HG03565 (cell line): ENCODE data around the gene CYTH3.

Experiments used
- ATAC-seq: cut with Tn5 transposase; IDR thresholded peaks from one replicate; pipeline ENCODE4 v1.9.1; 2021; ENCODE audit warnings: mild to moderate bottlenecking, moderate library complexity; ENCODE audit not compliant: unreplicated experiment

Gene CYTH3

DNA sequence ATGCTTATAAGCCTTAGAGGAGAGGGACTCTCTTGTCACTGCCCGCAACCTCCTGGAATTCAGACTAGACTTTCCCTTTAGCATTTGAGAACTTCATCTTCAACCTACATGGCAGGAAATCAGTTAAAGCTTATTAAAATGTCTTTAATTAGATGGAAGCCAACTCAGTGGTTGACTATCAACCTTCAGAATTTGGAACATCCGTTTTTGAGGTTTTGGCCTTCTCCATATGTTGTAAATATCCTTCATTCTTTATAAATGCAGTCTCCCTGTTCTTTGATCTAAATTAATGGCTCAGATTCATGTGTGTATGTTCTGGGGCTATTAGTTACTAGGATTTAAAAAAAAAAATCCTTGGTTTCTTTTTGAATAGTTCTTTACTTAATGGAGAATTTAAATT lies 156.2 kb downstream of the CYTH3 start:
- no peak for ATAC-seq
